Type B pancreatic cell (in vitro differentiated cells): Measurements from ENCODE around the gene BAZ1B. TPM values are rescaled to one million over a fixed set of nuclear protein-coding genes. Genes with fewer than 3 reads are reported as not detected.

Source experiments
- DNase-seq: peaks from one replicate; pipeline ENCODE4 v3.0.0; 2021; ENCODE audit warnings: mixed read lengths; ENCODE audit not compliant: unreplicated experiment; ENCODE audit errors: extremely low spot score
- H3K27ac Mint-ChIP-seq: 2 replicates; pipeline ENCODE4 v1.8.0; 2021; ENCODE audit warnings: mild to moderate bottlenecking, mixed read lengths
- H3K27me3 Mint-ChIP-seq: 2 replicates; pipeline ENCODE4 v1.8.0; 2021; ENCODE audit warnings: mixed read lengths
- H3K36me3 Mint-ChIP-seq: 2 replicates; pipeline ENCODE4 v1.8.0; 2021; ENCODE audit warnings: mixed read lengths
- H3K4me1 Mint-ChIP-seq: one replicate; pipeline ENCODE4 v1.8.0; 2021; ENCODE audit warnings: mixed read lengths; ENCODE audit not compliant: unreplicated experiment
- H3K4me3 Mint-ChIP-seq: 2 replicates; pipeline ENCODE4 v1.8.0; 2021; ENCODE audit warnings: mild to moderate bottlenecking, mixed read lengths
- H3K9me3 Mint-ChIP-seq: 2 replicates; pipeline ENCODE4 v1.8.0; 2021; ENCODE audit warnings: mixed read lengths
- CTCF ChIP-seq: fragments of 200-600 bp; sonication (generic); conservative IDR thresholded peaks from 2 replicates; pipeline ENCODE4 v1.5.0; 2021; ENCODE audit warnings: antibody characterized with exemption, mild to moderate bottlenecking
- long read RNA-seq: library from polyadenylated mRNA; unstranded; transcript quantifications from one replicate; pipeline ENCODE4 v2.0.0, GENCODE V29; 2020
- total RNA-seq: library from RNA; stranded (reverse); gene quantifications from 2 replicates; pipeline ENCODE4 v1.2.1, GENCODE V29; 2021; ENCODE audit warnings: low replicate concordance

Gene BAZ1B
- 68.0 and 86.8 TPM in 2 replicates for total RNA-seq
- long read RNA-seq, partial matches to known transcripts, result 68 of 84 reads
- long read RNA-seq, other reads (novel, unspliced or antisense), result 16 of 84 reads

GRCh38 chr7:73522105-73522872 is at the start of gene BAZ1B:
TSS of gene BAZ1B (minus strand) at chr7:73522293. CDS start at chr7:73521933, 360 bp downstream.
- Mint-ChIP-seq H3K36me3 (peaks cover 18% of the 10 kb centered on the region), H3K9me3 (no peaks in the 10 kb centered on the region), H3K27ac (peak within 1 kb of the TSS; percentile 98), H3K4me3 (peak within 1 kb of the TSS; percentile 98), H3K27me3 (no peaks in the 10 kb centered on the region), H3K4me1 (peaks cover 34% of the 10 kb centered on the region)
- DNase-seq, result peak; percentile 98
- TF ChIP-seq CTCF, result peak; percentile 37

GRCh38 chr7:73570977-73571376 is 48.9 kb upstream of the BAZ1B start:
- H3K36me3 Mint-ChIP-seq, result peaks cover 18% of the 10 kb centered on the region
- H3K27me3 Mint-ChIP-seq, result no peaks in the 10 kb centered on the region
- H3K4me3 Mint-ChIP-seq, result no peak overlapping the region
- TF ChIP-seq CTCF, result no peak
- no peak for DNase-seq
- no peaks in the 10 kb centered on the region for H3K9me3 Mint-ChIP-seq
- no peak overlapping the region for H3K27ac Mint-ChIP-seq
- no peaks in the 10 kb centered on the region for H3K4me1 Mint-ChIP-seq

GRCh38 chr7:73570521-73570920 is 48.4 kb upstream of the BAZ1B start:
- peaks cover 18% of the 10 kb centered on the region for H3K36me3 Mint-ChIP-seq
- no peaks in the 10 kb centered on the region for H3K27me3 Mint-ChIP-seq
- no peaks in the 10 kb centered on the region for H3K4me1 Mint-ChIP-seq
- no peak for TF ChIP-seq CTCF
- H3K4me3 Mint-ChIP-seq, result no peak overlapping the region
- no peak overlapping the region for H3K27ac Mint-ChIP-seq
- DNase-seq, result no peak
- no peaks in the 10 kb centered on the region for H3K9me3 Mint-ChIP-seq

- no peak overlapping the region for H3K27ac Mint-ChIP-seq
- H3K4me1 Mint-ChIP-seq, result no peaks in the 10 kb centered on the region
- H3K4me3 Mint-ChIP-seq, result no peak overlapping the region
- no peak for DNase-seq
- H3K27me3 Mint-ChIP-seq, result no peaks in the 10 kb centered on the region
- H3K9me3 Mint-ChIP-seq, result no peaks in the 10 kb centered on the region
- peaks cover 14% of the 10 kb centered on the region for H3K36me3 Mint-ChIP-seq
- TF ChIP-seq CTCF, result peak; percentile 23
Observed at GRCh38 chr7:73569042-73569608, 47.0 kb upstream of the BAZ1B start.

GRCh38 chr7:73567846-73568685 is 46.0 kb upstream of the BAZ1B start:
- Mint-ChIP-seq H3K4me1 (no peaks in the 10 kb centered on the region), H3K27me3 (no peaks in the 10 kb centered on the region)

More at GRCh38 chr7:73567846-73568685, 46.0 kb upstream of the BAZ1B start:
- Mint-ChIP-seq H3K36me3 (peaks cover 14% of the 10 kb centered on the region), H3K27ac (no peak overlapping the region), H3K4me3 (no peak overlapping the region), H3K9me3 (no peaks in the 10 kb centered on the region)
- TF ChIP-seq CTCF, result no peak
- DNase-seq, result no peak
